HG02588 (cell line): ENCODE data around the gene RUBCNL.
A peak's percentile ranks its signal among the peaks of the same experiment; 100 is the strongest.

ENCODE experiments used
- ATAC-seq: cut with Tn5 transposase; IDR thresholded peaks from one replicate; pipeline ENCODE4 v1.9.1; 2021; ENCODE audit warnings: mild to moderate bottlenecking, moderate library complexity; ENCODE audit not compliant: unreplicated experiment

Gene RUBCNL

DNA sequence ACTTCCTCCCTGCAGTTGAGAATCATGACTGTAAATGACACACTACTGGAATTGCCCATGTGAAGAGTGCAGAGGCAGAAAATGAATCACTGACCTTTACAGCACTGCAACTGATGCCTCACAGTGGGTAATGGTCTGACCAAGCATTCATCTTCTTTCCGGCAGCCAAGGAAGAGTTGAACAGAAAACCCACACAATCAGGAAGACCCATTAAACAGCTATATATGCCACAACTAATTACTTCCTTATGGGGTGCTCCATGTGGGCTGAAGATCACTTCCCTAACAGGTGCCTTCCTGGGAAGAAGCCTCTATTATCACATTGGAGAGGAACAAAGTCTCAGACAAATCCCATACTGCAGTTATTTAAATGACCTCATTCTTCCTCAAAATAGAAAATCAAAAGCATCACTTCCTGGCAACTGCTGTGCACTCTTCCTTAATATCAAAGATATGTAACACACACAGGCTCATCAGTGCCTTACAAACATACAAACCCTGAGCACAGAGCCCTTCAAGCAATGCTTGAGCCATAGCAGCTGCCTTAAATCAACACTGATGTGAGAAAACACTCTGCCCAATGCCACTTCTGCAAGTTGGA, 45.8 kb downstream of the RUBCNL start:
- peak; percentile 83 for ATAC-seq

- peak; percentile 11 for ATAC-seq
These were observed 46.4 kb downstream of the RUBCNL start for GRCh38 chr13:46340631-46341111.

DNA sequence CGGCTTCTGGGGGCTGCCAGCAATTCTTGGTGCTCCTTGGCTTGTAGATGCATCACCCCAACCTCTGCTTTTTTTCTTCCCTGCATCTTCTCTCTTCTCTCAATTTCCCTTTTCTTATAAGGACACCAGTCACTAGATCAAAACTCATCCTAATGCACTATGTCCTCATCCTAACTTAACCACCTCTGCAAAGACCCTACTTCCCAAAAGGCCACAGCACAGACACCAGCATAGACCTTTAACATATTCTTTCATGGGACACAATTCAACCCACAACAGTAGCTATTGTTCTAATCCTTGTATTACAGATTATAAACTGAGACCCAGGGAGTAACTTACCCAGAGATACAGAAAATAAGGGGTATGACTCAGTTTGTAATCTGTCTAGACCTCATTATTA, 47.0 kb downstream of the RUBCNL start:
- no peak for ATAC-seq

GRCh38 chr13:46339035-46339666, 47.9 kb downstream of the RUBCNL start:
- ATAC-seq = no peak

- ATAC-seq = no peak
These were observed 49.4 kb downstream of the RUBCNL start for GRCh38 chr13:46337700-46338099.

DNA sequence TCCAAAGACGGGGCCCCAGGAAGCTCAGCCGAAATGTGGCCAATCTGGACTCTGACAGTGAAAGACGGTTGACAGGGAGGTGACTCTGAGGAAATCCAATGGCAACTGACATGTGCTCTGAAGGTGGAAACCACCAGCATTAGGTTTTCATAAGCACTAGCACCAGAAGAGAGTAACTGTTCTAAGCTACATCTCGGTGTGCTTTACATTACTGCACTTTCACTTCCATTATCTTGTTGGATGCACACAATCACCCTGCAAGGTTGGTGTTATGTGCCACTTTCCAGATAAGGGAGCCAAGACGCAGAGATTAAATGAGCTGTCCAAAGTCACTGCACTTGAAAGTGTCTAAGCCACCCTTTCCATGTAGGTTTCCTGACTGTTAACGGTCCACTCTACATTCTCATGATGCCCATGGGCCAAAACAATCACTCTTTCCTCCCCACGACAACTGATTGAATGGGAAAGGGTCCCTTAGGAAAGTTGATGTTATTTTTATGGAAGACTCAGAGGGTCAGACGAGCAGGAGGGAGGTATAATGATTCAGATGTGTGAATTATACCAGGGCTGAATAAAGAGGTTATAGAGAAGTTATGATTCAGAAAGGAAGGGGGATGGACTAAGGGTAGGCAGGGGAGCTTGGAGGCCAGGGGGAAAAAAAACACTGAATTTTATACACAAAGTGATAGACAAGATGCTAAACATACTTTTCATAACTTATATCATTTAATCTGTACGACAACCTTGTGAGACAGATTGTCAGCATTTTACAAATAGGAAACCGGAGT, 52.8 kb downstream of the RUBCNL start:
- ATAC-seq = no peak

DNA sequence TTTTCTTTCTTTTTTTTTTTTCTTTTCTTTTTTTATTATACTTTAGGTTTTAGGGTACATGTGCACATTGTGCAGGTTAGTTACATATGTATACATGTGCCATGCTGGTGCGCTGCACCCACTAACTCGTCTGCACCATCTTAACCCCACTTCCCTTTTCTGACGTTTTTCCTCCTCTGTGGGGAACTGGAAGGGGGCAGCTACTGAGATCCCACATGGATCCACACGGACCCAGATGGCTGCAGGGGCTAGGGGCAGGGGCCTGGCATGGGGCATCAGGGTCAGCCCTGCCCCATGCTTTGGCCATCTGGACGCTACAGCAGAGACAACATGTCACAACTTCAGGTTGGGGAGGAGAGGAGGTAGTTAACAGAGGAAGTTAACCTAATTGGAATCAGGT, 54.3 kb downstream of the RUBCNL start:
- no peak for ATAC-seq

- no peak for ATAC-seq
These were observed 57.4 kb downstream of the RUBCNL start for GRCh38 chr13:46329624-46330023.

- ATAC-seq = no peak
These were observed 59.8 kb downstream of the RUBCNL start for GRCh38 chr13:46327246-46327645.

- ATAC-seq = no peak
These were observed 62.1 kb downstream of the RUBCNL start for GRCh38 chr13:46324976-46325375.

GRCh38 chr13:46321494-46322225, 65.4 kb downstream of the RUBCNL start:
- ATAC-seq = no peak

DNA sequence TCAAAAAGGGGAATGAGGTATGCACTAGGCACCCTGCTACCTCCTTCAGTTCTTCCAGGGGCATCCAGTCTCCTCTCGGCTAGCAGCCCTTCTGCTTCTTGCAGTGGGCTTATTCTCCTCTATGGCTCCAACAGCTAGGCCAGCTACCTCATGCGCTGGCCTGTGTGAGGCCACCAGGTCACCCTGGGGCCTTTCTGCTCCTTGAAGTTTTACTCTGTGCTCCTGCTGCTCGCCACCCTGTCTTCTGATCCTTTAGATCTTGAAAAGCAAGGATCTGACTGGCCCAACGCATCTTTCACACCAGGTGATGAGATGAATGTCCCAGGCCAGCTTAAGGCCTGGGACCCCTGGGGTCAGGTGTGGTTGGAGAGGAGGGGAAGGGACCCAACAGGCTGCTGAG, 66.2 kb downstream of the RUBCNL start:
- no peak for ATAC-seq

- ATAC-seq = no peak
These were observed 66.6 kb downstream of the RUBCNL start for GRCh38 chr13:46320406-46320805.

GRCh38 chr13:46318986-46319385, 68.1 kb downstream of the RUBCNL start:
- ATAC-seq = no peak

DNA sequence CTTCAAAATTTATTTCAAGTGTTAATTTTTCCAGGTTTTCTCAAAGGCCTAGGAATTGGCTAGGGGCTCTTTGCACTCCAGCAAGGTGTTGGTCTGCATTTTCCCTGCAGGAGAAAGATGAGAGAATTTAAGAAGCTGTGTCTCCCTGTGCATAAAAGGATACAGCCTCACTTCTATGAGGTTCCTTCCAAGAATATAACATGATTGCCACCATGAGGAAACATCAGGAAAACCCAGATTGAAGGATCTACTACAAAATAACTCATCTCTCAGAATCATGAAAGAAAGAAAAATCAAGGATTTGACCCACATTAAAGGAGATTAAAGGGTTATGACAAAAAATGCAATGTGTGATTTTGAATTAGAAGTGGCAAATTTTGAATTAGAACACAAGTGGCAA, 69.9 kb downstream of the RUBCNL start:
- no peak for ATAC-seq

DNA sequence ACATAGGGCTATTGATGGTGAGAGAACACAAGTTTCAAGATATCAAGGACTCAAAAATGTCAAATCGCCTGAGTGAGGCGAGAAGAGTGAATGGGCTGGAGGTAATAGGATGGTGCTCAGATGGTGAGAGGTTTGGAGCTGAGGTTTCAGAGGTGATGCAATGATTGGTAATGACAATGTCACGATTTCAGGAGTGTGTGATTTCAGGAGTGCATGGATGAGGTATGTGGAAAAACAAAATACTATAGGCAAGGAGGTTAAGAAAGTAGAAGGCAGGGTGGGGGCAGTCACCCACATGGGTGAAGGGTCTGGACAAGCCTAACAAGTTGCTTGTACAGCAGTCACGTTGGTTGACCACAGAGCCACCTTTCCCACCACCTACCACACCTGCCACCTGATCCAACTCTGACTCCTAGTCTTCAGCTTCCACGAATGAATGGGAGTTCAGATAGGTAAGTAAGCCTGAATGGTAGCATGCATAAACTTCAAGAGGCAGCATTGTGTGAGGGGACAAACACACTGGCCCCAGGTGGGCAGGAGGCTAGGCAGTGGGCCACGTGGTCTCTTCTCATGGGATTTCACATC, 71.5 kb downstream of the RUBCNL start:
- ATAC-seq = no peak

GRCh38 chr13:46315036-46315435, 72.0 kb downstream of the RUBCNL start:
- no peak for ATAC-seq

- no peak for ATAC-seq
These were observed 72.5 kb downstream of the RUBCNL start for GRCh38 chr13:46314587-46314986.

DNA sequence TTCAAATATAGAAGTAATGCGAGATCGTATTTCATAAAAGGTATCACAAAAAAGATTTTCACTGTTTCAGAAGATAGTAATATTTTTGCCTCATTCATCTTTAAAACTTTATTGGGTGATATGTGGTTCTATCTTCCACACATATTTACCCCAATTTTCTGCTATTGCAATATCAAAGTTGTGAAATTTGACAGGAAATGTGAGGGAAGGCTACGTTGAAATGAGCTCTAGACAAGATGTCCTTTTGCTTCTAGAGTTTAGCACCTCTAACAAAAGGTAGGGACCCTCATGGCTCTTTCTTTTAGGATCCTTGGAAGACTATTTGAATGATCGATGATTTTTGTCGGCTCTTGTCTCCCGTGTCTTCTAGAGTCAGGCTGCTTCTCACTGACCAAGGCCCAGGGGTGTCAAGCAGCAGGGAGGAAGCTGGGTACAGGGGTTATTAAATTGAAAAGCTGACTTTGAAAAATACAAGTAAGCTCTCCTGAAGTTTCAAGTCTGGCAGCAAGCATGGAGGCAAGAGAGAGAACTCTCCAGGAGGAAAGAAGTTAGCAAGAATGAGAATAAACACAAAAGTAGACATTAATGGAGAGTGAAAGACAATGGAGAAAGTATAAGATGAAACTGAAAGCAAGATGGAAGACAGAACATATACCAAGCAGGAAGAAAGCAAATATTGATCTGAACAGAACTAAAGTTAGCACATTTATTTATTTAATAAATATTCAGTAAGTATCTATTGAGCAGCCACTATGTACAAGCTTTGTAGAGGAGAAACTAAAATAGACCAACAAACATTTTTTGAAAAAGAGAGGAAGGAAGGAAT, 73.4 kb downstream of the RUBCNL start:
- no peak for ATAC-seq

DNA sequence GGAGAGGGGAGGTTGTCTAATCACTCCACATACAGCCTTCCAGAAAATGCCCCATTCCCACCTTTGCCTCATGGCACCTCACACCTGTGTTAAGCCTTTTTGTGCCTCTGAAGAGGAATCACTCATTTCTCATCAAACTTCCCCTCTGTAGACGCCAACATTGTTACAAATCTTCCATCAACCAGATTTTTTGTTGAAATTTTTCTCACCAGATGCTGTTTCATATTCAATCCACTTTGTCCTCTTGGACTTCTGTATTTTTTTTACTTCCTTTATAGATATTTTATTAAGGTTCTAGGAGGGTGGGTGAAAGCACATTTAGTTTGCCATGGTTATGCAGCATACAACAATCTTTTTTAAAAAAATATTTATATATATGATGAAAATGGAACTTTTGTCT, 74.0 kb downstream of the RUBCNL start:
- no peak for ATAC-seq
